Astrocyte of the cerebellum (primary cell): ENCODE data around the gene RIN2.

Experiments used
- DNase-seq: peaks from one replicate; pipeline ENCODE4 v3.0.0-alpha.2; 2011; ENCODE audit warnings: low read depth
- H3K4me3 ChIP-seq: 2 replicates; pipeline ENCODE4 v1.5.1; 2011; ENCODE audit warnings: mild to moderate bottlenecking, low read depth, low read length, moderate library complexity
- in situ Hi-C: cut with HindIII; loops from 2 replicates; pipeline ENCODE4 v1.10.0; 2017; ENCODE audit warnings: low sequenced_read_pairs
- TF ChIP-seq, protein P1 (sequence below): IDR thresholded peaks from 2 replicates; pipeline ENCODE4 v1.5.1; 2012; ENCODE audit warnings: low read length, low read depth, moderate library complexity, mild to moderate bottlenecking; ENCODE audit errors: missing control alignments

The RIN2 gene

DNA sequence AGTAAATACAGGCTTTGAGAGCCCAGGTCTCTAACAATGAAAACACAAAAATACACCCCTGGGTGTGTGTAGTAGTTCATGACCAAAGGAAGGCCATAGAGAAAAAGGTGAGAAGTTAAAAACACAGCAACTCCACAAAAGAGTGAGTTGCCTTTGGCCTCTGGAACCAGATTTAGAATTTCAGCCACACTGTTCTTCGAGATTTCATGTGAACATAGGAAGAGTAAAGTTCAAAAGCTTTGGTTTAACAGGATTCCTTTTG lies 43.5 kb upstream of the RIN2 start:
- H3K4me3 ChIP-seq = no peak overlapping the region
- TF ChIP-seq, protein P1, sequence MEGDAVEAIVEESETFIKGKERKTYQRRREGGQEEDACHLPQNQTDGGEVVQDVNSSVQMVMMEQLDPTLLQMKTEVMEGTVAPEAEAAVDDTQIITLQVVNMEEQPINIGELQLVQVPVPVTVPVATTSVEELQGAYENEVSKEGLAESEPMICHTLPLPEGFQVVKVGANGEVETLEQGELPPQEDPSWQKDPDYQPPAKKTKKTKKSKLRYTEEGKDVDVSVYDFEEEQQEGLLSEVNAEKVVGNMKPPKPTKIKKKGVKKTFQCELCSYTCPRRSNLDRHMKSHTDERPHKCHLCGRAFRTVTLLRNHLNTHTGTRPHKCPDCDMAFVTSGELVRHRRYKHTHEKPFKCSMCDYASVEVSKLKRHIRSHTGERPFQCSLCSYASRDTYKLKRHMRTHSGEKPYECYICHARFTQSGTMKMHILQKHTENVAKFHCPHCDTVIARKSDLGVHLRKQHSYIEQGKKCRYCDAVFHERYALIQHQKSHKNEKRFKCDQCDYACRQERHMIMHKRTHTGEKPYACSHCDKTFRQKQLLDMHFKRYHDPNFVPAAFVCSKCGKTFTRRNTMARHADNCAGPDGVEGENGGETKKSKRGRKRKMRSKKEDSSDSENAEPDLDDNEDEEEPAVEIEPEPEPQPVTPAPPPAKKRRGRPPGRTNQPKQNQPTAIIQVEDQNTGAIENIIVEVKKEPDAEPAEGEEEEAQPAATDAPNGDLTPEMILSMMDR = no peak
- in situ Hi-C loops = no loop called here
- no peak for DNase-seq

DNA sequence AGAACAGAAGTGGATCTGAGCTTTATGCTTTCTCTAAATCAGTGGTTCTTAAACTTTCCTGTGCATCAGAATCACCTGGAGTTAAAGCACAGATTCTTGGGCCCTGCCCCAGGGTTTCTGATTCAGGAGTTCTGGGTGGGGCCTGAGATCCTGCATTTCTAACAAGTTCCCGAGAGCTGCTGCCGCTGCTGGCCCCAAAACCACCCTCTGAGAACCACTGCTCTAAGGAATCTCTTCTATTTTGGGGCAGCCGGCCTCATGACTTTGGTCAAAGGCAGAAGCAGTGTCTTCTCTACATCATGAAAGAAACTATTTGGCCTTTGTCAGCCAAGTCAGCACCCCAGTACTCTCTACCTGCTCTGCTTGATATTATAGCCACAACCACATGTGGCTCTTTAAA lies 42.1 kb upstream of the RIN2 start:
- in situ Hi-C loops = no loop called here

DNA sequence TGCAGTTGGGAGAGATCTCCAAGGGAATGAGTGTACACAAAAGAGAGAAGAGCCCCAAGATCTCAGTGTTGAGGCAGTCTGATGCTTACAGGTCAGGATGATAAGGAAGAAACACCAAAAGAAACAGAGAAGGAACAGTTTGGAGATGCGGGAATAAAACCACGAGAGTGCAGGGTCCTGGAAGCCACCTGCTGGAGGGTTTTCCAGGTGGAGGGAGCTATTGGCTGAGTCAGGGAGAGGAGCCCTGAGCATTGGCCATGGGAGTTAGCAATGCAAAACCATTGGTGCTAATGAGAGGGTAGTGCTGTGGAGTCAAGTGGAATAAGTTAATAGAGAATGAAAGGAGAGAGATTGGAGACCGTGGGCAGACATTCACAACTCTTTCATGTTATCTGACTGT lies 39.2 kb upstream of the RIN2 start:
- no peak overlapping the region for H3K4me3 ChIP-seq
- DNase-seq = no peak
- TF ChIP-seq, protein P1 = no peak
- in situ Hi-C loops = no loop called here

More for the DNA sequence above, 42.1 kb upstream of the RIN2 start:
- TF ChIP-seq, protein P1 = no peak
- DNase-seq = no peak
- no peak overlapping the region for H3K4me3 ChIP-seq

DNA sequence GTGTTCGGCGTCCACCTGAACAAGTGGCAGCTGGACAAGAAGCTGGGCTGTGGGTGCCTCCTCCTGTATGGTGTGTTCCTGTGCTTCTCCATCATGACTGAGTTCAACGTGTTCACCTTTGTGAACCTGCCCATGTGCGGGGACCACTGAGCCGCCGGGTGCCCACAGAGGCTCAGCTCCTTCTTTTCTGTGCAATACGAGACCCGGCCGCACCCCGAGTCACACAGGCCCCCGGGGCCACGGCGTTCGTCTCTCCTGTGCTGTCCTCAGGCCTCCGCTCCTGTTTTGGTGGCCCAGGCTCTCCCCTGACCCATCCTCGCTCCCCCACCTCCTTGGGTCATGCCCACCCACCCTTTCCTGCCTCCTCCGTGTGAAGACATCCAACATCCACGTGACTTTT lies 37.1 kb upstream of the RIN2 start:
- in situ Hi-C loops = no loop called here
- DNase-seq = no peak
- no peak overlapping the region for H3K4me3 ChIP-seq
- TF ChIP-seq, protein P1 = no peak

GRCh38 chr20:19723051-19723450 lies 35.0 kb upstream of the RIN2 start:
- in situ Hi-C loops = no loop called here
- DNase-seq = no peak
- H3K4me3 ChIP-seq = no peak overlapping the region
- TF ChIP-seq, protein P1 = no peak

DNA sequence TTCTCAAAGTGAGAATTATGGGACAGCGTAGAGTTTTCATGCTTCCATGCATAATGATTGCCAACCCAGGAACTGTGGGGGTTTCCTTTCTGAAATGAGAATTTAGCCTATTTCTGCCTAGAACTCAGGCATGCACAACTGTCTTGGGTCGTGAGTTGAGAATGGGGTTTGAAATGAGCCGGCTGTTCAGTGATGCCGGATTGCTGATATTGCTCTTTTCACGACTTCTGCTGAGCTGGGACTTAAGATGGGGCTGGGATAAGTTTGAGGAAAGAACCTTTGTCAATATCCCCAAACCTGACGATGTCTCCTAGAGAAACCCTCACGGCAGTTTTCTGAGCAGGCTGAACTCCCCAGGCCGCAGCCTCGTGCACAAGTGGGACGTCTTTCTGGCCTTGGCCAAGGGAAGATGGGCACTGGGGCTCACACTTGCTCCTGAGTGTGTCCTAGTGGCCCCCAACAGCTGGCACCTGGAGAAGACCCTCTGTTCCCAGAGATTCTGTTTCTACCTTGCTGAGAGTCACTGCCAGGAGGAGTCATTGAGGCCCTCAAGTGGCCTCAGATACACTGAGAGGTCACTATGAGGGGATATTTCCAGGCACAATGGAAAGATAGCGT lies 34.1 kb upstream of the RIN2 start:
- H3K4me3 ChIP-seq = no peak overlapping the region
- in situ Hi-C loops = no loop called here
- TF ChIP-seq, protein P1 = no peak
- no peak for DNase-seq

GRCh38 chr20:19725373-19725772 lies 32.7 kb upstream of the RIN2 start:
- DNase-seq = no peak
- in situ Hi-C loops = no loop called here
- TF ChIP-seq, protein P1 = no peak
- no peak overlapping the region for H3K4me3 ChIP-seq
